DOHH2 (cell line): ENCODE results near the gene FBLN1.

ENCODE experiments used
- H3F3A ChIP-seq: fragments of 200-600 bp; sonication (generic), shearing (Covaris generic); 2 replicates; pipeline ENCODE4 v1.6.0; 2016; ENCODE audit warnings: antibody characterized with exemption, mild to moderate bottlenecking; ENCODE audit not compliant: control insufficient read depth, insufficient read depth
- H3K27ac ChIP-seq: fragments of 200-600 bp; sonication (generic); 2 replicates; pipeline ENCODE4 v1.5.1; 2014; ENCODE audit warnings: low read depth, mild to moderate bottlenecking, low read length, moderate library complexity
- H3K27me3 ChIP-seq: fragments of 200-600 bp; sonication (generic); 2 replicates; pipeline ENCODE4 v1.6.1; 2014; ENCODE audit warnings: mild to moderate bottlenecking, low read length, mixed read lengths; ENCODE audit not compliant: control insufficient read depth
- H3K36me3 ChIP-seq: fragments of 200-600 bp; sonication (generic); 2 replicates; pipeline ENCODE4 v1.6.1; 2014; ENCODE audit warnings: mild to moderate bottlenecking, low read length, moderate library complexity, mixed read lengths; ENCODE audit not compliant: control insufficient read depth
- H3K4me1 ChIP-seq: fragments of 200-600 bp; sonication (generic); 2 replicates; pipeline ENCODE4 v1.6.1; 2014; ENCODE audit warnings: mild to moderate bottlenecking, low read length, mixed read lengths; ENCODE audit not compliant: control insufficient read depth
- H3K4me2 ChIP-seq: fragments of 200-600 bp; sonication (generic); 2 replicates; pipeline ENCODE4 v1.6.0; 2014; ENCODE audit warnings: mild to moderate bottlenecking, low read length, moderate library complexity
- H3K4me3 ChIP-seq: fragments of 200-600 bp; sonication (generic); 2 replicates; pipeline ENCODE4 v1.5.1; 2014; ENCODE audit warnings: mild to moderate bottlenecking, low read length, mixed read lengths
- H3K79me2 ChIP-seq: fragments of 200-600 bp; sonication (generic); 2 replicates; pipeline ENCODE4 v1.6.1; 2014; ENCODE audit warnings: mild to moderate bottlenecking, low read length, mixed read lengths; ENCODE audit not compliant: control insufficient read depth
- H3K9me2 ChIP-seq: fragments of 200-600 bp; sonication (generic); replicated peaks from 2 replicates; pipeline ENCODE4 v1.6.1; 2014; ENCODE audit warnings: mild to moderate bottlenecking, low read length, mixed read lengths; ENCODE audit not compliant: control insufficient read depth
- H3K9me3 ChIP-seq: fragments of 200-600 bp; sonication (generic); 2 replicates; pipeline ENCODE4 v1.6.1; 2014; ENCODE audit warnings: antibody characterized with exemption, low read length, mixed read lengths; ENCODE audit not compliant: control insufficient read depth, insufficient read depth
- H4K20me1 ChIP-seq: fragments of 200-600 bp; sonication (generic); 2 replicates; pipeline ENCODE4 v1.6.0; 2014; ENCODE audit warnings: low read depth, mild to moderate bottlenecking, antibody characterized with exemption, low read length, moderate library complexity; ENCODE audit not compliant: control insufficient read depth, insufficient read depth
- EZH2phosphoT487 ChIP-seq: fragments of 200-600 bp; sonication (generic); IDR thresholded peaks from 2 replicates; pipeline ENCODE4 v1.6.1; 2017; ENCODE audit warnings: borderline replicate concordance, mild to moderate bottlenecking, antibody characterized with exemption, low read length, moderate library complexity, mixed read lengths
- TF ChIP-seq, protein P1 (sequence below): fragments of 200-600 bp; sonication (generic); IDR thresholded peaks from one replicate; pipeline ENCODE4 v1.5.1; 2014; ENCODE audit warnings: antibody characterized with exemption, mild to moderate bottlenecking, low read depth, low read length; ENCODE audit not compliant: poor library complexity, severe bottlenecking

FBLN1 gene

DNA sequence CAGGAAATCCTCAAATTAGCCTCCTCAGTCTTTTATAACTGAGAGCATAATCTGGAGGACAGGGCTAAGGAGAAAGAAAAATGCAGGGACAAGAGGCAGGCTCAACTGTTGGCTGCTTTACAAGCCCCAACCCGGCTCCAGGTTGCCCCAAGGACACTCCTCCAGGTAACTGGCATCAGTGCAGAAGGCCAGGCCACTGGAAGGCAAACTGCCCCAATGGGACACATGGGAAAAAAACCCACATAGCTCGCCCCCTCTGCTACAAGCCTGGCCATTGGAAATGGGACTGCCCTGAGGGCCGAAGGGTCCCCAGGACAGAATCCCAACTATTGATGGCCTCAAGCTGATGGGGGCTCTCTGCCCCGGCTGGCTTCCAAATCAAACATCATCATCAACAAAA lies 17.9 kb upstream of the FBLN1 start:
- H3F3A ChIP-seq = no peaks in the 10 kb centered on the region
- no peak overlapping the region for H3K4me2 ChIP-seq
- no peaks in the 10 kb centered on the region for H4K20me1 ChIP-seq
- no peaks in the 10 kb centered on the region for H3K79me2 ChIP-seq
- no peaks in the 10 kb centered on the region for H3K9me2 ChIP-seq
- H3K4me1 ChIP-seq = no peaks in the 10 kb centered on the region
- H3K9me3 ChIP-seq = peaks cover 4% of the 10 kb centered on the region
- H3K27ac ChIP-seq = no peak overlapping the region
- H3K27me3 ChIP-seq = no peaks in the 10 kb centered on the region
- no peak for TF ChIP-seq EZH2phosphoT487
- TF ChIP-seq, protein P1, sequence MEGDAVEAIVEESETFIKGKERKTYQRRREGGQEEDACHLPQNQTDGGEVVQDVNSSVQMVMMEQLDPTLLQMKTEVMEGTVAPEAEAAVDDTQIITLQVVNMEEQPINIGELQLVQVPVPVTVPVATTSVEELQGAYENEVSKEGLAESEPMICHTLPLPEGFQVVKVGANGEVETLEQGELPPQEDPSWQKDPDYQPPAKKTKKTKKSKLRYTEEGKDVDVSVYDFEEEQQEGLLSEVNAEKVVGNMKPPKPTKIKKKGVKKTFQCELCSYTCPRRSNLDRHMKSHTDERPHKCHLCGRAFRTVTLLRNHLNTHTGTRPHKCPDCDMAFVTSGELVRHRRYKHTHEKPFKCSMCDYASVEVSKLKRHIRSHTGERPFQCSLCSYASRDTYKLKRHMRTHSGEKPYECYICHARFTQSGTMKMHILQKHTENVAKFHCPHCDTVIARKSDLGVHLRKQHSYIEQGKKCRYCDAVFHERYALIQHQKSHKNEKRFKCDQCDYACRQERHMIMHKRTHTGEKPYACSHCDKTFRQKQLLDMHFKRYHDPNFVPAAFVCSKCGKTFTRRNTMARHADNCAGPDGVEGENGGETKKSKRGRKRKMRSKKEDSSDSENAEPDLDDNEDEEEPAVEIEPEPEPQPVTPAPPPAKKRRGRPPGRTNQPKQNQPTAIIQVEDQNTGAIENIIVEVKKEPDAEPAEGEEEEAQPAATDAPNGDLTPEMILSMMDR = no peak
- H3K36me3 ChIP-seq = no peaks in the 10 kb centered on the region
- H3K4me3 ChIP-seq = no peak overlapping the region

DNA sequence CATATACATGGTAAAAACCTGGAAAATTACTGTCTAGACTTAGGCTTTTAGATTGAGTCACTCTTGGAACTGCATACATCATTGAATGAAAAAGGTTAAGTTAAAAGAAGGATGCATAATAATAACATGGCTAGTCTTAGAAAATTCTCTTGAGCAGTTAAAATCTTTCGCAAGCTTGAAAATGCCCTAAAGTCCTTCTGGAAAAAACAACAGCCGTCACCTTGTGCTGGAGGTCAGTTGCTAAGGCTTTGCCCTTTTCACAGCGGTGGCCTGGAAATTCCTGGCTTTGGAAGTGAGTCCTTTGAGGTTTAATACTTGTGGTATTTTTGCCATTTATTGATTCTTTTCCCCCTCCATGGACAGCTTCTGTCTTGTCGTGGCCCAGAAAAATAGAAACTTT lies 17.4 kb upstream of the FBLN1 start:
- Histone ChIP-seq H3K36me3 (no peaks in the 10 kb centered on the region), H3K27me3 (no peaks in the 10 kb centered on the region), H3K4me1 (no peaks in the 10 kb centered on the region), H3K79me2 (no peaks in the 10 kb centered on the region), H3K4me2 (no peak overlapping the region), H3F3A (no peaks in the 10 kb centered on the region), H3K9me3 (peaks cover 4% of the 10 kb centered on the region), H4K20me1 (no peaks in the 10 kb centered on the region), H3K27ac (no peak overlapping the region), H3K9me2 (no peaks in the 10 kb centered on the region), H3K4me3 (no peak overlapping the region)
- TF ChIP-seq EZH2phosphoT487 = no peak
- TF ChIP-seq, protein P1 = no peak

DNA sequence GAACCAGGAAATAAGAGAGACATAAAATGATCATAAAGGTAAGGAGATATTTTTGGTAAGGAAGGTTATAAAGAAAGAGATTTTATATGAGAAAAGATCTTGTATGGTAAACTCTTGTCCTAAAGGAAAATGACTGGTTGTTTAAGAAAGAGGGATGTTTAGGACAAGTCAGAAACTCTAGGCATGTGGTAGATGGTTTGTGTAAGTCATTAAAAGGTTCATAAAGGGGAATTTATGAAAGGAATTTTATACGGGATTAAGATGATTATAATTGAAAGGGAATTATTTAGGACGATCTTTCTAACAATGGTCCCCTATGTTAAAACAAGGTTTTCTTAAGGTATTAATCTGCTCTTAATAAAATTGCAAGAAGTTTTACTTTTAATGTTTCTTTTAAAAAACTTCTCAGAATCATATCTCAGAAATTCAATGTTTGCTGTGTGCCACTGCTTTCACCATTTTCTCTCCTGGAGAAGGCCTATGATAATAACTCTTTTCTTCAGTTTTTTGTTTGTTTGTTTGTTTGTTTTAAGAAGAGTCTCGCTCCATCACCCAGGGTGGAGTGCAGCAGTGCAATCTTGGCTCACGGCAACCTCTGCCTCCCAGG lies 13.8 kb upstream of the FBLN1 start:
- H3K4me3 ChIP-seq = no peak overlapping the region
- H3K79me2 ChIP-seq = no peaks in the 10 kb centered on the region
- no peak overlapping the region for H3K27ac ChIP-seq
- H4K20me1 ChIP-seq = no peaks in the 10 kb centered on the region
- TF ChIP-seq, protein P1 = no peak
- TF ChIP-seq EZH2phosphoT487 = no peak
- H3K4me2 ChIP-seq = no peak overlapping the region
- no peaks in the 10 kb centered on the region for H3K36me3 ChIP-seq
- H3K9me2 ChIP-seq = no peaks in the 10 kb centered on the region
- no peaks in the 10 kb centered on the region for H3K9me3 ChIP-seq
- H3K27me3 ChIP-seq = no peaks in the 10 kb centered on the region
- H3F3A ChIP-seq = no peaks in the 10 kb centered on the region
- H3K4me1 ChIP-seq = no peaks in the 10 kb centered on the region

DNA sequence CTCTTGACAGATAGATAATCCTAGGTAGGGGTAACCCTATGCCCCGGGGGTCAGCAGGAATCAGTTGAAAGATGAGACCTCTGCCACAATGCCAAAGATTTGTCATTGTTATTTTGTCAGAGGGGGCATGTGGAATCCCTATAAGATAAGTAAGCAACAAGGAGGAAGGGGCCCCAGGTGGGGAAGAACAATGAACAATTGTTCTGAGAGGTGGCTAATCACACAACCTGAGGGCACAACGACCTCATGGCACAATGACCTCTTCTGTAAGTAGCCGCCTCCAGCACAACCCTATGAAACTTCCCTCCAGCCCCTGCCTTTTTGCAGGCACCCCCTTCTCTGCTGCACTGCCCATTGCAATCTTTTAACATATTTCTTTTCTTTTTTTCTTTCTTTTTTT lies 11.8 kb upstream of the FBLN1 start:
- no peak for TF ChIP-seq EZH2phosphoT487
- TF ChIP-seq, protein P1 = no peak
- no peaks in the 10 kb centered on the region for H4K20me1 ChIP-seq
- no peak overlapping the region for H3K27ac ChIP-seq
- no peak overlapping the region for H3K4me2 ChIP-seq
- no peaks in the 10 kb centered on the region for H3K36me3 ChIP-seq
- H3F3A ChIP-seq = no peaks in the 10 kb centered on the region
- H3K4me1 ChIP-seq = no peaks in the 10 kb centered on the region
- H3K79me2 ChIP-seq = no peaks in the 10 kb centered on the region
- H3K9me2 ChIP-seq = no peaks in the 10 kb centered on the region
- H3K4me3 ChIP-seq = no peak overlapping the region
- no peaks in the 10 kb centered on the region for H3K9me3 ChIP-seq
- no peaks in the 10 kb centered on the region for H3K27me3 ChIP-seq
